Body of pancreas (tissue), 4 donors: Measurements from ENCODE around the gene RINL.

ENCODE experiments used
- POLR2A ChIP-seq, 3 donors: fragments of 450-650 bp; IDR thresholded peaks; one replicate each; pipeline ENCODE4 v1.6.1; 2016; ENCODE audit warnings: antibody characterized with exemption in 3 of 3, mild to moderate bottlenecking in 2 of 3
- TF ChIP-seq, protein P1 (sequence below), 7 experiments: fragments of 450-650 bp in 4 of 7; fragments of 200-600 bp in 3 of 7; sonication (generic) in 3 of 7; IDR thresholded peaks; one replicate each; pipeline ENCODE4 v1.5.1; 2016 to 2019; ENCODE audit warnings: antibody characterized with exemption in 7 of 7

GRCh38 chr19:38913958-38914357, 35.9 kb upstream of the RINL start:
- no peak for TF ChIP-seq POLR2A (IDR thresholded peaks at IDR 0.05)
- TF ChIP-seq, protein P1, sequence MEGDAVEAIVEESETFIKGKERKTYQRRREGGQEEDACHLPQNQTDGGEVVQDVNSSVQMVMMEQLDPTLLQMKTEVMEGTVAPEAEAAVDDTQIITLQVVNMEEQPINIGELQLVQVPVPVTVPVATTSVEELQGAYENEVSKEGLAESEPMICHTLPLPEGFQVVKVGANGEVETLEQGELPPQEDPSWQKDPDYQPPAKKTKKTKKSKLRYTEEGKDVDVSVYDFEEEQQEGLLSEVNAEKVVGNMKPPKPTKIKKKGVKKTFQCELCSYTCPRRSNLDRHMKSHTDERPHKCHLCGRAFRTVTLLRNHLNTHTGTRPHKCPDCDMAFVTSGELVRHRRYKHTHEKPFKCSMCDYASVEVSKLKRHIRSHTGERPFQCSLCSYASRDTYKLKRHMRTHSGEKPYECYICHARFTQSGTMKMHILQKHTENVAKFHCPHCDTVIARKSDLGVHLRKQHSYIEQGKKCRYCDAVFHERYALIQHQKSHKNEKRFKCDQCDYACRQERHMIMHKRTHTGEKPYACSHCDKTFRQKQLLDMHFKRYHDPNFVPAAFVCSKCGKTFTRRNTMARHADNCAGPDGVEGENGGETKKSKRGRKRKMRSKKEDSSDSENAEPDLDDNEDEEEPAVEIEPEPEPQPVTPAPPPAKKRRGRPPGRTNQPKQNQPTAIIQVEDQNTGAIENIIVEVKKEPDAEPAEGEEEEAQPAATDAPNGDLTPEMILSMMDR (IDR thresholded peaks at IDR 0.05): no peak
